Medulla oblongata (tissue), 1 donor: ENCODE measurements around the gene COMMD9.
"Not testable (repeated sequence)": the region's sequence is repeated elsewhere in the genome, so short reads cannot be mapped to it uniquely, and the experiment has no call there.

Source experiments
- DNase-seq: peaks from one replicate; pipeline ENCODE4 v3.0.0-alpha.2; 2015; ENCODE audit errors: extremely low spot score

COMMD9 gene

GRCh38 chr11:36289226-36289852 is at the start of gene COMMD9:
Gene COMMD9 (minus strand): TSS chr11:36289424. CDS start chr11:36289412, 12 bp downstream.
- peak; percentile 97 for DNase-seq

GRCh38 chr11:36333897-36334296 is 44.7 kb upstream of the COMMD9 start:
- DNase-seq = no peak

- DNase-seq = no peak
These were observed 44.2 kb upstream of the COMMD9 start for GRCh38 chr11:36333468-36333867.

- no peak for DNase-seq
These were observed 41.2 kb upstream of the COMMD9 start for GRCh38 chr11:36330411-36330810.

GRCh38 chr11:36328966-36329673 is 39.9 kb upstream of the COMMD9 start:
- no peak for DNase-seq

GRCh38 chr11:36326524-36327419 is 37.5 kb upstream of the COMMD9 start:
- DNase-seq = no peak

GRCh38 chr11:36325403-36325802 is 36.2 kb upstream of the COMMD9 start:
- DNase-seq = not testable (repeated sequence)

- not testable (repeated sequence) for DNase-seq
These were observed 35.7 kb upstream of the COMMD9 start for GRCh38 chr11:36324956-36325355.

- DNase-seq = no peak
These were observed 28.8 kb upstream of the COMMD9 start for GRCh38 chr11:36317992-36318391.

GRCh38 chr11:36316049-36316448 is 26.8 kb upstream of the COMMD9 start:
- DNase-seq = no peak

GRCh38 chr11:36314434-36314767 is 25.2 kb upstream of the COMMD9 start:
- DNase-seq = no peak

- DNase-seq = no peak
These were observed 24.7 kb upstream of the COMMD9 start for GRCh38 chr11:36313750-36314433.

GRCh38 chr11:36312611-36313472 is 23.6 kb upstream of the COMMD9 start:
- DNase-seq = no peak

- no peak for DNase-seq
These were observed 22.8 kb upstream of the COMMD9 start for GRCh38 chr11:36311926-36312595.

- no peak for DNase-seq
These were observed 20.6 kb upstream of the COMMD9 start for GRCh38 chr11:36309779-36310178.

- no peak for DNase-seq
These were observed 19.4 kb upstream of the COMMD9 start for GRCh38 chr11:36308577-36308976.

GRCh38 chr11:36306888-36307287 is 17.7 kb upstream of the COMMD9 start:
- DNase-seq = no peak

- no peak for DNase-seq
These were observed 15.8 kb upstream of the COMMD9 start for GRCh38 chr11:36305047-36305446.

GRCh38 chr11:36304351-36304750 is 15.1 kb upstream of the COMMD9 start:
- no peak for DNase-seq

- DNase-seq = peak; percentile 62
These were observed 11.4 kb upstream of the COMMD9 start for GRCh38 chr11:36300650-36301049.
